ENCODE data around the gene CAPN8. TPM values are rescaled to one million over a fixed set of nuclear protein-coding genes. Genes with fewer than 3 reads are reported as not detected.
"Not testable (repeated sequence)": the region's sequence is repeated elsewhere in the genome, so short reads cannot be mapped to it uniquely, and the experiment has no call there.

CAPN8 gene
- total RNA-seq, 1 donor, result not detected

- TF ChIP-seq CTCF (IDR thresholded peaks at IDR 0.05; ENCODE audit: insufficient read depth, low read length), result no peak
Observed at GRCh38 chr1:223524930-223525451, 140.5 kb downstream of the CAPN8 start.

GRCh38 chr1:223521150-223521549 is 144.4 kb downstream of the CAPN8 start:
- no peak overlapping the region for H3K4me3 ChIP-seq (ENCODE audit: low read depth, low read length)
- TF ChIP-seq CTCF (IDR thresholded peaks at IDR 0.05; ENCODE audit: insufficient read depth, low read length), result no peak
- no peak for DNase-seq (ENCODE audit: low read depth)

More at GRCh38 chr1:223524930-223525451, 140.5 kb downstream of the CAPN8 start:
- H3K4me3 ChIP-seq (ENCODE audit: low read depth, low read length), result no peak overlapping the region
- DNase-seq (ENCODE audit: low read depth), result no peak

GRCh38 chr1:223520200-223520599 is 145.3 kb downstream of the CAPN8 start:
- H3K4me3 ChIP-seq (ENCODE audit: low read depth, low read length), result no peak overlapping the region
- DNase-seq (ENCODE audit: low read depth), result no peak
- no peak for TF ChIP-seq CTCF (IDR thresholded peaks at IDR 0.05; ENCODE audit: insufficient read depth, low read length)

GRCh38 chr1:223519116-223519515 is 146.4 kb downstream of the CAPN8 start:
- no peak overlapping the region for H3K4me3 ChIP-seq (ENCODE audit: low read depth, low read length)
- no peak for TF ChIP-seq CTCF (IDR thresholded peaks at IDR 0.05; ENCODE audit: insufficient read depth, low read length)
- no peak for DNase-seq (ENCODE audit: low read depth)

- not testable (repeated sequence) for DNase-seq (ENCODE audit: low read depth); H3K4me3 ChIP-seq (ENCODE audit: low read depth, low read length)
Observed at GRCh38 chr1:223518553-223518952, 146.9 kb downstream of the CAPN8 start.

- DNase-seq (ENCODE audit: low read depth), result no peak
- TF ChIP-seq CTCF (IDR thresholded peaks at IDR 0.05; ENCODE audit: insufficient read depth, low read length), result no peak
- no peak overlapping the region for H3K4me3 ChIP-seq (ENCODE audit: low read depth, low read length)
Observed at GRCh38 chr1:223515926-223516325, 149.6 kb downstream of the CAPN8 start.

GRCh38 chr1:223515421-223515820 is 150.1 kb downstream of the CAPN8 start:
- H3K4me3 ChIP-seq (ENCODE audit: low read depth, low read length), result no peak overlapping the region
- no peak for DNase-seq (ENCODE audit: low read depth)
- TF ChIP-seq CTCF (IDR thresholded peaks at IDR 0.05; ENCODE audit: insufficient read depth, low read length), result no peak
